ENCODE measurements around the gene KCNMA1.

DNA sequence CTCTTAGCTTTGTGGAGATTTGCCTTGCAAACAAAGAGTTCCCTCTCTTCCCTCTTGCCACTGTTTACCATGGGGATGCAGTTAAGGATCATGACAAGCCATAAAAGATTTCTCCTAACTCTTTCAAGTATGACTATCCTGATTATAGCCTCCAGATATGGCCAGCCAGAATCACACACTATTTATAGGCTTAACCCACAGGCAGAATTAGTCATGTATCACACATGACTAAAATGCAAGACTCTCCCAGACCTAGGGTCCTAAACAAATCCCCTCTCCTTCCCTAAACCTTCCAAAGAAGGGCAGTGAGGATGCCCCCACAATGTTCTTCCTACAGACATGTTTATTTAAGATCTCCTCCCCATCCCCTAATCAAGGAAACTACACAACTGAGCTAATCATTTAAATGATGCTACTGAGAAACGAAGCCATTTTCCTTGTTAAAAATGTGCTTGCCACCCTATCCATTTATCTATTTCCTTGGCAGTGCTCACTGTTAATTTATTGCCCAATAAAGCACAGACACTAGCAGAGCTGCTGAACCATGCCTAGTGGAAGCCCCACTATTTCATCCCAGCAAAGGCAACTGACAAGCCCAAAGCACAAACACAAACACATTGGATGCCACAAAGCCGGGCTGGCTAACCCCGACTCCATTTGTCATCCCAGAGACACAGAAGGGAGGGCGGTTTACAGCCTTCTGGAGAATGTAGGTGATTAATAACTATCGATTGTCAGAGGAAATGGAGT lies 363.4 kb downstream of the KCNMA1 start:
- TF ChIP-seq CTCF (conservative IDR thresholded peaks at IDR 0.05) (no peak), EZH2 (IDR thresholded peaks at IDR 0.05; ENCODE audit: low read depth) (no peak)

All from PC-9 (cell line).